Measurements from ENCODE around the gene VPS11. TPM values are rescaled to one million over a fixed set of nuclear protein-coding genes. Genes with fewer than 3 reads are reported as not detected.

The VPS11 gene
- total RNA-seq, 2 experiments from 2014 or later, result 23.3 to 32.2 TPM

DNA sequence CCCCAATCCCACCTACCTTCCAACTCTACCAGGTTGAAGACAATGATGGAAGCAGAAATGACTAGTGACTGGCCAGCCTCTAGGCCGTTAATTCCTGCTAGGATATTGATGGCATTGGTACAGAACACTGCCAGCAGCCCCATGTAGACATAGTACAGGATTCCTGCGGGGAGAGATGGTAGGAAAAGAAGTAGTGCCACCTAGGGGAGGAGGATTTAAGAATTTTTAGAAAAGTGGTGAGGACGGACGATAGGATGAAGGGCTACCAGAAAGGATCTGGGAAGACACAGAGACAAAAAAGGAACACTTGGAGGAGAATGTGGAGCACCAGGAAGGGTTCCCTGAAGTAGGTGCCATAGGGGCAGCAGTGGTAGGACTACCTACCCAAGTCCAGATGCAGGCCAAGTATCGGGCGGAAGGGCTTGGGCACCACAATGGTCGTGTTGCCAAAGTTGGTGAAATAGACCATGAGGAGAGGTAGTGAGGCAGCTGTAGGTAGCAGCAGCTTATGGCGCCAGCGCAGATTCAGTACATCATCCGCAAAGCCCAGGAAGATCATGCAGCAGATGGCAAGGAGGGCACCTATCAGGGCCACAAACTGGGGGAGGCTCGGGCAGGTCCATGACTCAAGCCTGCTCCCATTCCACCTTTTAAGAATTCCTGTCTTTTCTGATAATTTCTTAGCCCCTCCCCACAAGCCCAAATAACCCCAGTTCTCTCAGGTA is 32.8 kb downstream of the VPS11 start:
- H3K9me3 ChIP-seq (ENCODE audit: low read length), result no peaks in the 10 kb centered on the region
- H3K4me3 ChIP-seq (ENCODE audit: low read depth, low read length, poor library complexity, severe bottlenecking), result peak overlapping the region; percentile 88
- intact Hi-C loops (cut with micrococcal nuclease; ENCODE audit: unreplicated experiment), result loop anchor here (1.0 to 5.0 kb wide), 2 partner anchors 35 to 222 kb away; no protein-coding TSS in a partner anchor
- no TSS peak for BruUV-seq (replicated peaks)
- peaks cover 54% of the 10 kb centered on the region for H3K4me1 ChIP-seq (ENCODE audit: insufficient read depth, low read length, poor library complexity, severe bottlenecking)
- H3K79me2 ChIP-seq (ENCODE audit: insufficient read depth, low read depth, low read length), result peaks cover 30% of the 10 kb centered on the region
- DNase-seq (ENCODE audit: low spot score), result no peak
- no peaks in the 10 kb centered on the region for H4K20me1 ChIP-seq (ENCODE audit: insufficient read depth, low read length)
- H3K36me3 ChIP-seq (ENCODE audit: insufficient read depth, low read length), result peaks cover 32% of the 10 kb centered on the region
- H3K9me2 ChIP-seq (ENCODE audit: insufficient read depth, low read length), result no peaks in the 10 kb centered on the region
- TF ChIP-seq EZH2phosphoT487 (IDR thresholded peaks at IDR 0.05; ENCODE audit: borderline replicate concordance, low read depth, low read length), result no peak
- TF ChIP-seq, protein P1, sequence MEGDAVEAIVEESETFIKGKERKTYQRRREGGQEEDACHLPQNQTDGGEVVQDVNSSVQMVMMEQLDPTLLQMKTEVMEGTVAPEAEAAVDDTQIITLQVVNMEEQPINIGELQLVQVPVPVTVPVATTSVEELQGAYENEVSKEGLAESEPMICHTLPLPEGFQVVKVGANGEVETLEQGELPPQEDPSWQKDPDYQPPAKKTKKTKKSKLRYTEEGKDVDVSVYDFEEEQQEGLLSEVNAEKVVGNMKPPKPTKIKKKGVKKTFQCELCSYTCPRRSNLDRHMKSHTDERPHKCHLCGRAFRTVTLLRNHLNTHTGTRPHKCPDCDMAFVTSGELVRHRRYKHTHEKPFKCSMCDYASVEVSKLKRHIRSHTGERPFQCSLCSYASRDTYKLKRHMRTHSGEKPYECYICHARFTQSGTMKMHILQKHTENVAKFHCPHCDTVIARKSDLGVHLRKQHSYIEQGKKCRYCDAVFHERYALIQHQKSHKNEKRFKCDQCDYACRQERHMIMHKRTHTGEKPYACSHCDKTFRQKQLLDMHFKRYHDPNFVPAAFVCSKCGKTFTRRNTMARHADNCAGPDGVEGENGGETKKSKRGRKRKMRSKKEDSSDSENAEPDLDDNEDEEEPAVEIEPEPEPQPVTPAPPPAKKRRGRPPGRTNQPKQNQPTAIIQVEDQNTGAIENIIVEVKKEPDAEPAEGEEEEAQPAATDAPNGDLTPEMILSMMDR (conservative IDR thresholded peaks at IDR 0.05; ENCODE audit: low read length), result peak; percentile 84
- H3K4me2 ChIP-seq (ENCODE audit: low read length), result peak overlapping the region; percentile 100
- ChIA-PET CTCF (ENCODE audit: unreplicated experiment) (no interaction called here), POLR2A (interaction anchor here (0.6 to 1.4 kb wide), 4 partner anchors 16 to 91 kb away, joined by 3 to 8 read pairs (median 5); partner anchors contain the start of genes HINFP and HMBS)
- H2AFZ ChIP-seq (ENCODE audit: low read length), result no peak overlapping the region
- peak overlapping the region; percentile 86 for H3K27ac ChIP-seq (ENCODE audit: low read depth, low read length, poor library complexity, severe bottlenecking)

DNA sequence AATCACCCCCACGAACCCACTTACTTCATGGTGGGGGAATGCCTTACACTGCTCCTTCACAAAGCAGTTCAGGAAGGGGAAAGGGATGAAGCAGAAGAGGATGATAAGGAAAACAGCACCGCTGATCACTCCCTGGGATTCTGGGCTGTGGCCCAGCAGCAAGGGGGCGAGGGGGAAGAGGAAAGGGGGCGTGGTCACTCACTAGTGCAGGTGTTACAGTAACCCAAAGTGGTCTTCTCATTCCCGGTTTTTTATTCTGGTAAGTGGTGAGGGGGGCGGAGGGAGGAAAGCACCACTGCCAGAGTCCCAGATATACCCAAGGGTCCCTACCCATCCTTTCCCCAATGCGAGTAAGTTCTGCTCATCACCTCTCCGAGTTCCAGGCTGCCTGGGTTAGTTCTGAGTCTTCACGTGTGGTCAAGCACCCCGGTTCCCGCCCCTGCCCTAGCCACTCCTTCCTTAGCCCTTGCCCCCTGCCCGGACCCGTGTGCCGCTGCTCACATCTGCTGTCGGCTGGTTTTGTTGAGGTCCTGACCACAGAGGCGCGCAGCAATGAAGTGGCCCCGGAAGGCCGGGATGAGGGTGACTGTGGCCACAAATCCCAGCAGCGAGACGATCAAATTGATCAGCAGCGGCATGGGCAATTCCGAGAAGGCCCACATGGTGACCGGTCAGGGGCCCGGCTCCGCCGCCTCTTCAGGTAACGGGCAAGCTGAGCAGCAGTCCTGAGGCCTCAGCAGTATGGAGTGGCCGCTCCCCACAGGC is 33.6 kb downstream of the VPS11 start:
- peak overlapping the region; percentile 84 for H2AFZ ChIP-seq (ENCODE audit: low read length)
- H3K4me3 ChIP-seq (ENCODE audit: low read depth, low read length, poor library complexity, severe bottlenecking), result peak overlapping the region; percentile 88
- H3K9me3 ChIP-seq (ENCODE audit: low read length), result no peaks in the 10 kb centered on the region
- no peaks in the 10 kb centered on the region for H3K9me2 ChIP-seq (ENCODE audit: insufficient read depth, low read length)
- H3K4me2 ChIP-seq (ENCODE audit: low read length), result peak overlapping the region; percentile 100
- H3K27ac ChIP-seq (ENCODE audit: low read depth, low read length, poor library complexity, severe bottlenecking), result peak overlapping the region; percentile 86
- peaks cover 49% of the 10 kb centered on the region for H3K4me1 ChIP-seq (ENCODE audit: insufficient read depth, low read length, poor library complexity, severe bottlenecking)
- intact Hi-C loops (cut with micrococcal nuclease; ENCODE audit: unreplicated experiment), result loop anchor here (1.0 to 5.0 kb wide), 2 partner anchors 36 to 221 kb away; no protein-coding TSS in a partner anchor
- ChIA-PET POLR2A (interaction anchor here (0.5 to 1.8 kb wide), 7 partner anchors 9 to 220 kb away, joined by 3 to 8 read pairs (median 4); partner anchors contain the start of genes HMBS and VPS11), CTCF (ENCODE audit: unreplicated experiment) (interaction anchor here (0.7 kb wide), 2 partner anchors 223 to 242 kb away, joined by 6 to 7 read pairs; no protein-coding TSS in a partner anchor)
- no peaks in the 10 kb centered on the region for H4K20me1 ChIP-seq (ENCODE audit: insufficient read depth, low read length)
- H3K79me2 ChIP-seq (ENCODE audit: insufficient read depth, low read depth, low read length), result peaks cover 25% of the 10 kb centered on the region
- TSS peak; percentile 49 for BruUV-seq (replicated peaks)
- H3K36me3 ChIP-seq (ENCODE audit: insufficient read depth, low read length), result peaks cover 28% of the 10 kb centered on the region
- TF ChIP-seq, protein P1 (conservative IDR thresholded peaks at IDR 0.05; ENCODE audit: low read length), result no peak
- TF ChIP-seq EZH2phosphoT487 (IDR thresholded peaks at IDR 0.05; ENCODE audit: borderline replicate concordance, low read depth, low read length), result no peak
- peak; percentile 45 for DNase-seq (ENCODE audit: low spot score)

Measured in OCI-LY7 (cell line).